Measurements from ENCODE around the gene SUSD4.

The SUSD4 gene

DNA sequence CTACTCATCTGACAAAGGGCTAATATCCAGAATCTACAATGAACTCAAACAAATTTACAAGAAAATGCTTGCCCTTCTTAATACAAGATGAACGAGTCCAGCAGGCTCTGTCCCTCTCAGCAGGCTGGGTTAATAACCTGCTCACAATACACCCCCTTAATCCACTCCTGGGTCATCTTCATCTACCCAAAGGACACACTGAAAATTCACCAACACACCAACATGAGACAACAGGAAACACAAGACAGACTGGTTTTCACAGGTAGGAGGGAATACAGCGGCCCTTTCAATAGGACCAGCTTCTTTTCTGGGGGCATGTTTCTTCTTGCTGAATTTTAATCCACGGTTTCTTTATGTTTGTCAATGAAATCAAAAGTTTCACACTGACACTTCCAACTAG is 44.6 kb downstream of the SUSD4 start:
- Mint-ChIP-seq H3K27me3 (ENCODE audit: low read depth) (peaks cover 37% of the 10 kb centered on the region), H3K27ac (no peak overlapping the region), H3K9me3 (peaks cover 10% of the 10 kb centered on the region), H3K4me1 (no peaks in the 10 kb centered on the region), H3K36me3 (ENCODE audit: low read depth) (no peaks in the 10 kb centered on the region), H3K4me3 (no peak overlapping the region)
- TF ChIP-seq, protein P1, sequence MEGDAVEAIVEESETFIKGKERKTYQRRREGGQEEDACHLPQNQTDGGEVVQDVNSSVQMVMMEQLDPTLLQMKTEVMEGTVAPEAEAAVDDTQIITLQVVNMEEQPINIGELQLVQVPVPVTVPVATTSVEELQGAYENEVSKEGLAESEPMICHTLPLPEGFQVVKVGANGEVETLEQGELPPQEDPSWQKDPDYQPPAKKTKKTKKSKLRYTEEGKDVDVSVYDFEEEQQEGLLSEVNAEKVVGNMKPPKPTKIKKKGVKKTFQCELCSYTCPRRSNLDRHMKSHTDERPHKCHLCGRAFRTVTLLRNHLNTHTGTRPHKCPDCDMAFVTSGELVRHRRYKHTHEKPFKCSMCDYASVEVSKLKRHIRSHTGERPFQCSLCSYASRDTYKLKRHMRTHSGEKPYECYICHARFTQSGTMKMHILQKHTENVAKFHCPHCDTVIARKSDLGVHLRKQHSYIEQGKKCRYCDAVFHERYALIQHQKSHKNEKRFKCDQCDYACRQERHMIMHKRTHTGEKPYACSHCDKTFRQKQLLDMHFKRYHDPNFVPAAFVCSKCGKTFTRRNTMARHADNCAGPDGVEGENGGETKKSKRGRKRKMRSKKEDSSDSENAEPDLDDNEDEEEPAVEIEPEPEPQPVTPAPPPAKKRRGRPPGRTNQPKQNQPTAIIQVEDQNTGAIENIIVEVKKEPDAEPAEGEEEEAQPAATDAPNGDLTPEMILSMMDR (IDR thresholded peaks at IDR 0.05; ENCODE audit: unreplicated experiment in 3 of 3), result no peak

DNA sequence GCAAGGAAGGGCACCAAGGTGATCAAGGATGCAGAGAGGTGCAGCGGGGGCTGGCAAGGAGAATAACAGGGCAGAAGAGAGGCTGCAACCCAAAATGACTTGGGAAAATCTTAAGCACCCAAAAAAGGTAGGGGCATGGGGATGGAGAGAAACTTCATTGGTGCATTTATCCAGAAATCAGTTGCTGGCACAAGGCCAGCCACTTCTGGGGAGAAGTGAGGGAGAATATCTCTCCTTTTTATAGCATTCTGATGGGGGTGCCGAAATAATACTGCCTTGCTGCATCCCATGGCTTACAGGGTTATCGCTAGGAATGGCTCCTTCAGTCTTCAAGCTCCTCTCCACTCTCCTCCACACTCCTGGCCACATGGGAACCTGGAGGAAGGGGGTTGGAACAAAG is 47.9 kb downstream of the SUSD4 start:
- peaks cover 10% of the 10 kb centered on the region for H3K9me3 Mint-ChIP-seq
- H3K27me3 Mint-ChIP-seq (ENCODE audit: low read depth), result peaks cover 16% of the 10 kb centered on the region
- H3K4me3 Mint-ChIP-seq, result no peak overlapping the region
- H3K27ac Mint-ChIP-seq, result no peak overlapping the region
- H3K4me1 Mint-ChIP-seq, result no peaks in the 10 kb centered on the region
- TF ChIP-seq, protein P1 (IDR thresholded peaks at IDR 0.05; ENCODE audit: unreplicated experiment in 3 of 3), result no peak
- no peaks in the 10 kb centered on the region for H3K36me3 Mint-ChIP-seq (ENCODE audit: low read depth)

DNA sequence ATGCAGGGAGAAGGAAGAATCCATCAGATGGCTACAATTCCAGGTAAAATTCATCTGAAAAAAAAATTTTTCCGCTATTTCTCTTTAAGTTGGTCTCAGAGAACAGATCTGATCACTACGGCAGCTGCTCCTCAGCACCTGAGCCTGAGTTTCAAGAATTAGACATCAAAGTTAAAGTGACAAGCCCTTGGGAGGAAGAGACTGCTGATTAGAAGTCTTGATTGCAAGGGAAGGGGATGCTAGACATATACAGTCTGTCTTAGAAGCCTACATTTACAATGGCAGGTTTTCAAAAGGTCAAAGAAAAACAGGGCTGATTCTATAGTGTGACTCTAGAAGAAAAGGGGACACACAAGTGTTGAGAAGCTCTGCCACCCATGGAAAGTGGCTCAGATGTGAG is 48.3 kb downstream of the SUSD4 start:
- Mint-ChIP-seq H3K4me1 (no peaks in the 10 kb centered on the region), H3K4me3 (no peak overlapping the region), H3K9me3 (peaks cover 10% of the 10 kb centered on the region), H3K27ac (no peak overlapping the region), H3K27me3 (ENCODE audit: low read depth) (peaks cover 12% of the 10 kb centered on the region), H3K36me3 (ENCODE audit: low read depth) (no peaks in the 10 kb centered on the region)
- TF ChIP-seq, protein P1 (IDR thresholded peaks at IDR 0.05; ENCODE audit: unreplicated experiment in 3 of 3), result no peak

DNA sequence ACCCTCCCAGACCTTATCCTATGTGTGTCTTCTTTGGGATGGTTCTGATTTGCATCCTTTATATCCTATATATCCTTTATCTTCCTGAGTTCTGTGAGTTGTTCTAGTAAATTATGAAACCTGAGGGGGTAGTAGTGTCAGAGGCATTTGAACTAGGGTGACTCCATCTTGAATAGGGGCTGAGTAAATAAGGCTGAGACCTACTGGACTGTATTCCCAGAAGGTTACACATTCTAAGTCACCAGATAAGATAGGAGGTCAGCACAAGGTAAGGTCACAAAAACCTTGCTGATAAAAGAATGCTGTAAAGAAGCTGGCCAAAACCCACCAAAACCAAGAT is 50.6 kb downstream of the SUSD4 start:
- Mint-ChIP-seq H3K4me3 (no peak overlapping the region), H3K4me1 (no peaks in the 10 kb centered on the region), H3K9me3 (peaks cover 4% of the 10 kb centered on the region), H3K27ac (no peak overlapping the region), H3K27me3 (ENCODE audit: low read depth) (no peaks in the 10 kb centered on the region), H3K36me3 (ENCODE audit: low read depth) (no peaks in the 10 kb centered on the region)
- TF ChIP-seq, protein P1 (IDR thresholded peaks at IDR 0.05; ENCODE audit: unreplicated experiment in 3 of 3), result no peak

DNA sequence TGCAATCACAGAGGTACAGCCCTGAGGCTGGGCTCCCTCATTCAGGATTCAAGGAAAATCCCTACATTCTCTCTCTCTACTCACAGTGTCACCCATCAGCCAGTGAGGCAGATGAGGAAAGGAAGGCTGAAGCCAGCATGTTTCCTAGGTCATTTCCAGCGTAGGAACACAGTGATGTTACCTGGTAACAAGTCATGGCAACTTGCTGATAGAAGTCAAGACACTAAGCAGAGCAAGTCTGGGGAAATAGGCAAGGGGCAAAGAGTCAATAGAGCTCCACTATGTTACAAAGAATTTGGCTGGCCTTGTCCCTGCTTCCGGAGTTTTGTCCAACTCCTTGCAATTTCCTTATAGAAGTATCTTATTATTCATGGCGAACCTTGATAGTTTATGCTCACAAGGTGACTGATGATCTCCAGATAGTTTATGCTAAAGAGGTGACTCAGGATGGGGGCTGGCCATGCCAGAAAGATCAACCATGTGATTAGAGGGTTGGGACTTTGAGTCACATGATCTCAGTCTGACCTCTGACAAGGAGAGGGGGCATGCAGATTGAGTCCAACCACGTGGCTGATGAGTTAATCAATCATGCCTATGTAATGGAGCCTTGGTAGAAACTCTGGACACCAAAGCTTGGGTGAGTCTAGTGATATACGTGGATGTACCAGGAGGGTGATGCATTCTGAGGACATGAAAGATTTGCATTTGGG is 51.1 kb downstream of the SUSD4 start:
- Mint-ChIP-seq H3K9me3 (peaks cover 4% of the 10 kb centered on the region), H3K36me3 (ENCODE audit: low read depth) (no peaks in the 10 kb centered on the region), H3K27me3 (ENCODE audit: low read depth) (no peaks in the 10 kb centered on the region), H3K4me1 (no peaks in the 10 kb centered on the region), H3K27ac (no peak overlapping the region), H3K4me3 (no peak overlapping the region)
- TF ChIP-seq, protein P1 (IDR thresholded peaks at IDR 0.05; ENCODE audit: unreplicated experiment in 3 of 3), result no peak

DNA sequence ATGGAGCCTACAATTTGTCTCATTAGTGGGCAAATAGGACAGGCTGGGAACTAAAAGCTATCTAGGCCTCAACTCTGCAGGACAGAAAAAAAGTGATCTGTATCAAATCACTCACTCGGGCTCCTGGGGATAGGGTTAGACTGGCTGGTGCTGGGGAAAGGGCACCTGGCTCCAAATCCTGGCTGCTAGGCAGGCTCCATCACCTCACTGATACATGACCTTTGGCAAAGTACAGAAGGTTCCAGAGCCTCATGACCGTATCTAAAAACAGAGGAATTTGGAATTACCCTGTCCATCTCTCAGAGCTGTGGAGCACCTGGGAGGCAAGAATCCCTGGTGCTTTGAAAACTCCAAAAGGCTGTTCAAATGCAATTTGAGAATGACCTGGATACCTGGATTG is 51.7 kb downstream of the SUSD4 start:
- TF ChIP-seq, protein P1 (IDR thresholded peaks at IDR 0.05; ENCODE audit: unreplicated experiment in 3 of 3), result no peak

More for the DNA sequence above, 51.7 kb downstream of the SUSD4 start:
- H3K4me1 Mint-ChIP-seq, result no peaks in the 10 kb centered on the region
- H3K36me3 Mint-ChIP-seq (ENCODE audit: low read depth), result no peaks in the 10 kb centered on the region
- no peak overlapping the region for H3K27ac Mint-ChIP-seq
- no peaks in the 10 kb centered on the region for H3K27me3 Mint-ChIP-seq (ENCODE audit: low read depth)
- H3K4me3 Mint-ChIP-seq, result no peak overlapping the region
- H3K9me3 Mint-ChIP-seq, result peaks cover 3% of the 10 kb centered on the region
